ENCODE measurements around the gene MRPL4. TPM values are rescaled to one million over a fixed set of nuclear protein-coding genes. Genes with fewer than 3 reads are reported as not detected.
A peak's percentile ranks its signal among the peaks of the same experiment; 100 is the strongest.

MRPL4 gene
- total and polyA plus RNA-seq, 10 of the 15 experiments (the other 5 are each of a cell fraction or from before 2014, with no cell fraction given), result 0.79 to 221 (median 112) TPM

GRCh38 chr19:10270616-10271394 is 18.8 kb downstream of the MRPL4 start, which contains the start of gene ICAM1 (continued):
- no peak for TF ChIP-seq REST (IDR thresholded peaks at IDR 0.05; ENCODE audit: low read depth, low read length)
- peak; percentile 97; the same call in 2 of the 3 replicates for TF ChIP-seq POU2F2 (IDR thresholded peaks at IDR 0.05; ENCODE audit: borderline replicate concordance, low read depth, low read length)
- peak in 1 of 3 experiments; percentile 21; a peak in 1 of 6 replicates for TF ChIP-seq CTCF (IDR thresholded peaks at IDR 0.05 in 2 of 3, conservative IDR thresholded peaks at IDR 0.05 in 1 of 3; ENCODE audit: control insufficient read depth in 2 of 3, extremely low read depth in 1 of 3, insufficient read depth in 1 of 3, low read depth in 3 of 3, low read length in 3 of 3)
- no peak for TF ChIP-seq ZBTB11 (CRISPR knock-in tag; IDR thresholded peaks at IDR 0.05)
- no peak for TF ChIP-seq SREBF1 (IDR thresholded peaks at IDR 0.05; ENCODE audit: low read length)
- no peak for TF ChIP-seq IRF4 (IDR thresholded peaks at IDR 0.05; ENCODE audit: low read depth, low read length)
- TF ChIP-seq, protein P1, sequence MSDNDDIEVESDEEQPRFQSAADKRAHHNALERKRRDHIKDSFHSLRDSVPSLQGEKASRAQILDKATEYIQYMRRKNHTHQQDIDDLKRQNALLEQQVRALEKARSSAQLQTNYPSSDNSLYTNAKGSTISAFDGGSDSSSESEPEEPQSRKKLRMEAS (IDR thresholded peaks at IDR 0.05; ENCODE audit: low read depth, low read length), result peak; percentile 91
- peak; percentile 90 for TF ChIP-seq ZNF24 (IDR thresholded peaks at IDR 0.05)
- 0 out of 2 replicates have a peak, but pooled peaks have one; percentile 17 for TF ChIP-seq BMI1 (IDR thresholded peaks at IDR 0.05; ENCODE audit: borderline replicate concordance)
- TF ChIP-seq POLR2A (IDR thresholded peaks at IDR 0.05; ENCODE audit: low read depth, low read length), result peak; percentile 98
- TF ChIP-seq SMAD1 (IDR thresholded peaks at IDR 0.05; ENCODE audit: low read depth, partially characterized antibody), result peak; percentile 42
- TF ChIP-seq, protein P2, sequence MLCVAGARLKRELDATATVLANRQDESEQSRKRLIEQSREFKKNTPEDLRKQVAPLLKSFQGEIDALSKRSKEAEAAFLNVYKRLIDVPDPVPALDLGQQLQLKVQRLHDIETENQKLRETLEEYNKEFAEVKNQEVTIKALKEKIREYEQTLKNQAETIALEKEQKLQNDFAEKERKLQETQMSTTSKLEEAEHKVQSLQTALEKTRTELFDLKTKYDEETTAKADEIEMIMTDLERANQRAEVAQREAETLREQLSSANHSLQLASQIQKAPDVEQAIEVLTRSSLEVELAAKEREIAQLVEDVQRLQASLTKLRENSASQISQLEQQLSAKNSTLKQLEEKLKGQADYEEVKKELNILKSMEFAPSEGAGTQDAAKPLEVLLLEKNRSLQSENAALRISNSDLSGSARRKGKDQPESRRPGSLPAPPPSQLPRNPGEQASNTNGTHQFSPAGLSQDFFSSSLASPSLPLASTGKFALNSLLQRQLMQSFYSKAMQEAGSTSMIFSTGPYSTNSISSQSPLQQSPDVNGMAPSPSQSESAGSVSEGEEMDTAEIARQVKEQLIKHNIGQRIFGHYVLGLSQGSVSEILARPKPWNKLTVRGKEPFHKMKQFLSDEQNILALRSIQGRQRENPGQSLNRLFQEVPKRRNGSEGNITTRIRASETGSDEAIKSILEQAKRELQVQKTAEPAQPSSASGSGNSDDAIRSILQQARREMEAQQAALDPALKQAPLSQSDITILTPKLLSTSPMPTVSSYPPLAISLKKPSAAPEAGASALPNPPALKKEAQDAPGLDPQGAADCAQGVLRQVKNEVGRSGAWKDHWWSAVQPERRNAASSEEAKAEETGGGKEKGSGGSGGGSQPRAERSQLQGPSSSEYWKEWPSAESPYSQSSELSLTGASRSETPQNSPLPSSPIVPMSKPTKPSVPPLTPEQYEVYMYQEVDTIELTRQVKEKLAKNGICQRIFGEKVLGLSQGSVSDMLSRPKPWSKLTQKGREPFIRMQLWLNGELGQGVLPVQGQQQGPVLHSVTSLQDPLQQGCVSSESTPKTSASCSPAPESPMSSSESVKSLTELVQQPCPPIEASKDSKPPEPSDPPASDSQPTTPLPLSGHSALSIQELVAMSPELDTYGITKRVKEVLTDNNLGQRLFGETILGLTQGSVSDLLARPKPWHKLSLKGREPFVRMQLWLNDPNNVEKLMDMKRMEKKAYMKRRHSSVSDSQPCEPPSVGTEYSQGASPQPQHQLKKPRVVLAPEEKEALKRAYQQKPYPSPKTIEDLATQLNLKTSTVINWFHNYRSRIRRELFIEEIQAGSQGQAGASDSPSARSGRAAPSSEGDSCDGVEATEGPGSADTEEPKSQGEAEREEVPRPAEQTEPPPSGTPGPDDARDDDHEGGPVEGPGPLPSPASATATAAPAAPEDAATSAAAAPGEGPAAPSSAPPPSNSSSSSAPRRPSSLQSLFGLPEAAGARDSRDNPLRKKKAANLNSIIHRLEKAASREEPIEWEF (IDR thresholded peaks at IDR 0.05; ENCODE audit: insufficient replicate concordance, low read depth, low read length), result peak; percentile 29
- TF ChIP-seq TARDBP (IDR thresholded peaks at IDR 0.05; ENCODE audit: borderline replicate concordance), result 0 out of 2 replicates have a peak, but pooled peaks have one; percentile 74
- no peak for TF ChIP-seq MEF2B (IDR thresholded peaks at IDR 0.05; ENCODE audit: partially characterized antibody, poor library complexity, severe bottlenecking)

Measured in GM12878 (cell line).